ENCODE data around the gene SMPD2.

Gene SMPD2

DNA sequence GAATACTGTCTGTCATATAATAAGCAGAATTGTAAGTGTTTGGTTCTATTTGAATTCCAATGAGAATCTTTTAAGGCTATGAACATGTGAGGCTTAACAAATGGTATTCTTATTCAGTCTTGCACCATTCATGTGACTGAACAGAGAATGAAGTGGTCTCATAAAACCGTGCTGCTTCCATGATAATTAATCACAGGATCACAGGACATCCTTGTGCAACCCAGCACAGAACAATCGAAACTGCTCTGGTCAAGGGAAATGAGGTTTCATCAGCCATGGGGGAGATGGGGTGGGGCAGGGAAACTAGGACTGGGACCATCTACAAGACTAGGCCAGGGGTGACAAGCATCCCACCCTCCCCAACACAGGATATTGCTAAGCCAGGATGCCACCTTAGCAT lies 6.1 kb upstream of the SMPD2 start:
- TF ChIP-seq, protein P1, sequence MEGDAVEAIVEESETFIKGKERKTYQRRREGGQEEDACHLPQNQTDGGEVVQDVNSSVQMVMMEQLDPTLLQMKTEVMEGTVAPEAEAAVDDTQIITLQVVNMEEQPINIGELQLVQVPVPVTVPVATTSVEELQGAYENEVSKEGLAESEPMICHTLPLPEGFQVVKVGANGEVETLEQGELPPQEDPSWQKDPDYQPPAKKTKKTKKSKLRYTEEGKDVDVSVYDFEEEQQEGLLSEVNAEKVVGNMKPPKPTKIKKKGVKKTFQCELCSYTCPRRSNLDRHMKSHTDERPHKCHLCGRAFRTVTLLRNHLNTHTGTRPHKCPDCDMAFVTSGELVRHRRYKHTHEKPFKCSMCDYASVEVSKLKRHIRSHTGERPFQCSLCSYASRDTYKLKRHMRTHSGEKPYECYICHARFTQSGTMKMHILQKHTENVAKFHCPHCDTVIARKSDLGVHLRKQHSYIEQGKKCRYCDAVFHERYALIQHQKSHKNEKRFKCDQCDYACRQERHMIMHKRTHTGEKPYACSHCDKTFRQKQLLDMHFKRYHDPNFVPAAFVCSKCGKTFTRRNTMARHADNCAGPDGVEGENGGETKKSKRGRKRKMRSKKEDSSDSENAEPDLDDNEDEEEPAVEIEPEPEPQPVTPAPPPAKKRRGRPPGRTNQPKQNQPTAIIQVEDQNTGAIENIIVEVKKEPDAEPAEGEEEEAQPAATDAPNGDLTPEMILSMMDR (IDR thresholded peaks at IDR 0.05; ENCODE audit: control insufficient read depth, insufficient read depth, low read depth, low read length, missing control alignments), result no peak
- peak; percentile 74 for DNase-seq (ENCODE audit: low read depth)
- no peak overlapping the region for H3K4me3 ChIP-seq (ENCODE audit: control insufficient read depth, low read depth, low read length)

DNA sequence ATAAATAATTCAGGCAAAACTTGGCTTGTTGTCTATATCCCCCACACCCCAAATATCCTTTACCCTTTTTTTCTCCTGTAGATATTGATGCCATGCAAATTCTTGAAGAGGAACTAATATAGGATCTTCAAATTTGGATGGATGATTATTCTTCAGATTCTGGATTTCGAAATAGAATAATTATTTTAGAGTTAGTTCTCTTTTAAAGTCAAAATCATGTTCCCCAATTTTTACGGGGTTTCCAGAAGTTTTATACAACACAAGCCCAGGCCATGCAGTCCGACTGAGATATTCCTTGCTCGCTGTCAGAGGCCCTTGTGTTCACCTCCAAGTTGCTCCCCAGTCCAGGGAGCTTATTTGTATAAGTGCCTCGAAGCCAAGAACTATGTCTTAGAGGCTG lies 4.5 kb upstream of the SMPD2 start:
- no peak for DNase-seq (ENCODE audit: low read depth)
- no peak overlapping the region for H3K4me3 ChIP-seq (ENCODE audit: control insufficient read depth, low read depth, low read length)
- TF ChIP-seq, protein P1 (IDR thresholded peaks at IDR 0.05; ENCODE audit: control insufficient read depth, insufficient read depth, low read depth, low read length, missing control alignments), result no peak

DNA sequence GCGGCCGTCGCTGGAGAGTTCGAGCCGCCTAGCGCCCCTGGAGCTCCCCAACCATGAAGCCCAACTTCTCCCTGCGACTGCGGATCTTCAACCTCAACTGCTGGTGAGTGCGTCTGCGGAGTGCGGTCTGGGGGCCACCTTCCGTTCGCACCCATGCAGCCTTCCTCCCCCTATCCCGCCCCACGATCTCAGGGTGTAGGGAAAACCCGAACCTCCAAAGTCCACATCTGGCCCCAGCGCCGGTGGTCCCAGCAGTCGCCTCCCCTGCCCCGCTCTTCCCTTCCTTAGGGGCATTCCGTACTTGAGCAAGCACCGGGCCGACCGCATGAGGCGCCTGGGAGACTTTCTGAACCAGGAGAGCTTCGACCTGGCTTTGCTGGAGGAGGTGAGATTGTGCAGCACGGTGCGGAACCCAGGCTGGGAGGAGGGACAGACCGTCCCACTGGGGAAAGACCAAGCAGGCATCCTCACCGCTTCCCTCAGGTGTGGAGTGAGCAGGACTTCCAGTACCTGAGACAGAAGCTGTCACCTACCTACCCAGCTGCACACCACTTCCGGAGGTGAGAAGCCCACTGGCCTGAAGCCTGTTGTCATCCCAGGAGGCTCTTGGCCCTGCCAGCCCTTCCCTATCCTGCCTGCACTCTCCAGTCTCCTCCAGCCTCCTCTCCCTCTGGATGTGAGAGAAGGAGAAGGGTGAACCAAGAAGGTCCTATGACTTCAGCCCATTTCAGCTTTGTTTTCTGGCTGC lies 719 bp downstream of the SMPD2 start:
- no peak for DNase-seq (ENCODE audit: low read depth)
- TF ChIP-seq, protein P1 (IDR thresholded peaks at IDR 0.05; ENCODE audit: control insufficient read depth, insufficient read depth, low read depth, low read length, missing control alignments), result peak; percentile 38
- H3K4me3 ChIP-seq (ENCODE audit: control insufficient read depth, low read depth, low read length), result peak overlapping the region; percentile 57

DNA sequence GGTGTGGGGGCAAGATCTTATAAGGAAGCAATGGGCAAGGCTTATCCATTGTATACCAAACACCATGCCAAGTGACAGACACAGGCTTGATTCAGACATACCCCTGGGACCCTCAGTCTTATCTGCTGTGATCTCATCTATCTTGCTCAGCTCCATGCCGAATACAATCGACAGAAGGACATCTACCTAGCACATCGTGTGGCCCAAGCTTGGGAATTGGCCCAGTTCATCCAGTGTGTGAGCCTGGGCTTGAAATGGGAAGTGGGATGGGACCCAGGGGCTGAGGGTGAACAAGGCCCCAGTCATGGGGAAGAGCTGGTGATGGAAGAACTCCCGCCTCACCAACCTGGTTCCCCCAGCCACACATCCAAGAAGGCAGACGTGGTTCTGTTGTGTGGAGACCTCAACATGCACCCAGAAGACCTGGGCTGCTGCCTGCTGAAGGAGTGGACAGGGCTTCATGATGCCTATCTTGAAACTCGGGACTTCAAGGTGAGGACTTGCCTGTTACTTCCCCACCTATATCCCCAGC lies 1.9 kb downstream of the SMPD2 start:
- TF ChIP-seq, protein P1 (IDR thresholded peaks at IDR 0.05; ENCODE audit: control insufficient read depth, insufficient read depth, low read depth, low read length, missing control alignments), result no peak
- no peak overlapping the region for H3K4me3 ChIP-seq (ENCODE audit: control insufficient read depth, low read depth, low read length)
- DNase-seq (ENCODE audit: low read depth), result no peak

DNA sequence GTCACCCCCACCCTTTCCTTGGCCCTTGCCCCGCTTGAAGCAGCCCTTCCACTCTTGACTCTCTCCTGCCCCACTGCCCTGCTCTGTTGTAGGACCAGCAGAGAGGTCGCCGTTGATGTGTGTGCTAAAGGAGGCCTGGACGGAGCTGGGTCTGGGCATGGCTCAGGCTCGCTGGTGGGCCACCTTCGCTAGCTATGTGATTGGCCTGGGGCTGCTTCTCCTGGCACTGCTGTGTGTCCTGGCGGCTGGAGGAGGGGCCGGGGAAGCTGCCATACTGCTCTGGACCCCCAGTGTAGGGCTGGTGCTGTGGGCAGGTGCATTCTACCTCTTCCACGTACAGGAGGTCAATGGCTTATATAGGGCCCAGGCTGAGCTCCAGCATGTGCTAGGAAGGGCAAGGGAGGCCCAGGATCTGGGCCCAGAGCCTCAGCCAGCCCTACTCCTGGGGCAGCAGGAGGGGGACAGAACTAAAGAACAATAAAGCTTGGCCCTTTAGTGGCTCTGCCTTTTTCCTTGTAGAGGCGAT lies 3.0 kb downstream of the SMPD2 start:
- H3K4me3 ChIP-seq (ENCODE audit: control insufficient read depth, low read depth, low read length), result no peak overlapping the region
- no peak for DNase-seq (ENCODE audit: low read depth)

DNA sequence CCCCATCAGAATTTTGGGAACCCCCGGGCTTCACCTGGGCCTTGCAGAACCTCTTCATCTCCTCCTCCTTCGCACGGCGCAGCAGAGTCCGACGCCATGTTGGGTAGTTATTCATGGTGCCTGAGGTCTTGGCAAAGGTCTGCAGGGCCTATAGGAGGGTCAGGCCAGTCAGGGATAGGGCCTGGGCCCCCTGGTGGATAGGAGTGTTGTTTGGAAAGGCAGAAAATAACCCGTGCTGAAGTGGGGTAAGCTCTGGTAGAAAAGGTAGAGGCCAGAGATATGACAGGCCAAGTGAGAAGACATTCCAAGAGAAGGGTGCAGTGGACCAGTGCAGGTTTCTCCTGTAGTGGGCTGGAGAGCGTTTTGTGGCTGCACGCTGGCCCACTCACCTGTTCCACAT lies 4.9 kb downstream of the SMPD2 start:
- TF ChIP-seq, protein P1 (IDR thresholded peaks at IDR 0.05; ENCODE audit: control insufficient read depth, insufficient read depth, low read depth, low read length, missing control alignments), result no peak
- H3K4me3 ChIP-seq (ENCODE audit: control insufficient read depth, low read depth, low read length), result no peak overlapping the region
- no peak for DNase-seq (ENCODE audit: low read depth)

More for the DNA sequence above, 3.0 kb downstream of the SMPD2 start:
- TF ChIP-seq, protein P1 (IDR thresholded peaks at IDR 0.05; ENCODE audit: control insufficient read depth, insufficient read depth, low read depth, low read length, missing control alignments), result no peak
